NCI-H774 (cell line): ENCODE measurements around the gene ALDOB.

ENCODE experiments used
- DNase-seq: peaks from one replicate; lab custom pipeline; 2025; lab: John Stamatoyannopoulos, UW

ALDOB gene

DNA sequence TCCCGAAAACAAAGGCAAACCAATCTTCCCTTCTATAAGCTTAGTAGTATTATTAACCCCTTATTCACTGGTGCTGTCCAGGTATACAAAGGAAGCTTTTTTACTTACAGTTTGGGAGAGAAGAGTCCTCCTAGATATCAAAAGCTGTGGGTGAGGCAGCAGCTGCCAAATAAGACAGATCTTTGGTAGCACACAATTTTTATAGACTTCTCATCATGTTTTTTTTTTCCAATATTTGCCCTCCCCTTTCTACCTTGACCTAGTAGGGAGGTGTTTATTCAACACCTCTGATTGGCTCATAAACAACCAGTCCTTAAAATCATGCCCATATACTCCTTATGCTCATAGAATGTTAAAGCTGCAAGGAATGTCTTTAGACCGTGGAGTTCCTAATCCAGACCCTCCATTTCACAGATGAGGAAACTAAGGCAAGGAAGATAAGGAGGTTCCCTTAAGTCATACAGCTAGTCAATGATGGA lies at the start of gene ALDOB:
ALDOB (minus strand) TSS at position 174 of the 479 bp plus-strand sequence. CDS start 4,887 bp downstream, outside the sequence.
- DNase-seq = no peak

DNA sequence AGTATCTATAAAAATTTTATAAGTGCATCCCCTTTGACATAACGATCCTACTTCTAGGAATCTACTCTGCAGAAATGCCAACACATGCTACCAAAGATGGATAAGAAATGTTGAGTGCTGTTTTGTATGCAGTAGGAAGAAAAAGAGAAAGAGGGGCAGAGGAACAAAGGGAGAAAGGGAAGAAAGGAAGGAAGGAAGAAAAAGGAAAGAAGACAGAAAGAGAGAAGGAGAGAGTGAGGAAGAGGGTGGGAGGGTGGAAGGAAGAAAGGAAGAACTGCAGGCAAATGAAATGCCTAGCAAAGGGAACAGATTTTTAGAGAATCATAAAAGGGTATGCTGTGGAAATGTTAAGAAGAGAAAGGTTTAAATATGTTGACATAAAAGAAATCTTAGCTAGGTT lies 48.5 kb upstream of the ALDOB start:
- DNase-seq = no peak

DNA sequence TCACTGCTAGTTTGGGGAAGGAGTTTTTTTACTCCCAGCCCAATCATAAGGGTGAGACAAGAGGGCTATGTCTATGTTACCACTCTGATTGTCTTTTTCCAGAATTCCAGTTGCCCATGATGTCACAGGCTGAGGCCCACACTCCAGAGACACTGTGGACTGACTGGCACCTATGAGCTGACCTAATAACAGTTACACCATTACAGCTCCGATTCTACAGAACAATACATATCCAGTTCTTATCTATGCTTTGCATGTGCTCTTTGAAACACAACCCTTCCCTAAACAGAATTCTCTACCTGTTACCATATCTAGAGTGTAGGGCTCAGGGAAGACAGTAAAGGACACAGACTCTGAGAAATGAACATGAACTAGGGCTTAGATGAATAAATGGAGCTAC lies 45.7 kb upstream of the ALDOB start:
- DNase-seq = no peak

DNA sequence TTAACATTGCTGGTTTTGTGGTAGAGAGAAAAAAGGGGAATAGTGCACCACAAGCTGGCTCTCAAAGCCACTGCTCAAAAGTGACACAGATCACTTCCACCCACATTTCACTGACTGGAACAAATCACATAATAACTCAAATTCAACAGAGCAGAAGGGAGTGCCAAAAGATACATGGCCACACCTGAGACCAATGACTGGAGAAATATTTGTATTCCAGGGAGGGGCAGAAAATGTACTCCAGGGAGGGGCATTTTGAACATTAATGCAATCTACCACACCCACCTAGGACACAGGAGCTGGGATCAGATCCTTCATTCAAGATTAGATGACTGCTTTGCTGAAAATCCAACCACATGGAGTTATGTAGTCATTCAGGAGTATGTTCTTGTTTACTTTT lies 44.8 kb upstream of the ALDOB start:
- no peak for DNase-seq

DNA sequence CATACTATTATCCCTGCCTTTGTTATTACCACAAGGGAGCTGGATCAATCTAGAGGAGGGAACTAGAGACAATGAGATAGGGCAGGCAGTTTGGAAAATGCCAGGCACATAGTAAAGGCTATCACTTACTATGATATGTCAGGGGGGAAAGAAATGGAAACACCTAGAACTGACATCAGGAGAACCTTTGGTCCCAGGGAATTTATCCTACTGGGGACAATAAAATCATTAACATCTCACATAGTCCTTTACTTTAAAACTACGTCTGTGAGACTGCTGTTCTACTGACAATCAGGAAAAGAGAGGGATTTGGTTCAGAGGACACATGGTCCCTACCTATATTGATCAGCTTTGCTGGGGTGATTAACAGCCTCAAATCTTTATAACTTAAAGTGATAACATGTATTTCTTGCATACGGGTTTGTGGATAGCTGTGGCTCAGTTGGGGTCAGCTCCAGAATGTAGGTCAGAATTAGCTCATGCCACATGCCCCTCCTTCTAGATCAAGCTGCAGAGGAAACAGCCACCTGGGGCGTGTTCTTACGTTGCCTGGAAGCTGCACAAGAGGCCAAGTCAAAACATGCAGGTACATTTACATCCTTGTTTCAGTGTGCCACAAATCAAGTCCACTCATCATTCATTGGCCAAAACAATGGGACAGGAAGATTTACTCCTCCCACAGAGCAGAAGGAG lies 43.9 kb upstream of the ALDOB start:
- DNase-seq = no peak

DNA sequence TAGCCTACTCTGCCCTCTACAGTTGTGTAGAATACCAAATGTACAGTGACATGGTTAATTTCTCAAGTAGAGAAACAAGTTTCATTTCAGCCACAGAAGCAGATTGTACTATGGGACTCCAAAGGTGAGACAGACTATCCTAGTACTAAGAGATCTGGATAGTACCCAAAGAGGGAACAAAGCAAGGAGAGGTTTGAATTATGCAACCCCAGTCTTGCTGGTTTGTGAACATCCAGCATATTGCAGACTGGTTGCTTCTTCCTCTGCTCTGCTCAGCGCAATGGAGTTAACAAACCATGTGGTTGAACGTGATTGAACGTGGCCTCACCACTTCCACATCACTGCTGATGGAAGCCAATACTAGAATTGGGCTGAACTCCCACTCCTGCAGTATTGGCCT lies 43.3 kb upstream of the ALDOB start:
- no peak for DNase-seq

DNA sequence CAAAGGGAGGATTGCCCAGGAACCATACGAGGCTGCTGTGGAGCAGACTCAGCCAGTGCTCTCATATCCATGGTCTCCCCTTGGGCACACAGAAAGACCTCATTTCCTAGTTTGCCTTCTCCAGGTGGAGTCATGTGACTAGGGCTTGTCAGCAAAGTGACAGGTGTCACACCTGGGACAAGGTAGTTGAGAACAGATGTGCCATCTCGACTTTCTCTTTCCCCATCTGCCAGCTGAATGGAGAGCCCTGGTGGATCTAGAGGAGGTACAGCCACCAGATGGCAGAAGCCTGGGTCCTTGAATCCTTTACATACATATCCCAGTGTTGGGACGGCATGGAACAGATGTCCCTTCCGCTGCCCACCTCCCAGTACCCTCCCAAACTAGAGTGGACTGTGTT lies 42.9 kb upstream of the ALDOB start:
- DNase-seq = no peak

DNA sequence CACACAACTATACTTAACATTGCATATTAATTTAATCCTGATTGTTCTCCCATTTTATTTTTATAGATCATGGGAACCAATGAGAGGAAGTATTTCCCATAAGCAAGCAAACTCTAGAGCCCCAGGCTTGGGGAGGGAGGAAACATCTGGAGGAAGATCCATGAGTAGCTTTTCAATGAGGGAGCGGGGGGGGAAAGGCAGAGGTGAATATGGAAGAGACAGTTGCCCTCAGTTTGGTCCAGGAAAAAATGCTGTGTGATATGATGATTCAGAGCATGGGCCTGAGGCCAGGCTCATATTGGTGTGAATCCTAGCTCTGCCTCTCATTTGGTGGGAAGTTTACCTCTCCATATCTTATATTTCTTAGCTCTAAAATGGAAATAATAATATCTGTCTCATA lies 42.2 kb upstream of the ALDOB start:
- no peak for DNase-seq

DNA sequence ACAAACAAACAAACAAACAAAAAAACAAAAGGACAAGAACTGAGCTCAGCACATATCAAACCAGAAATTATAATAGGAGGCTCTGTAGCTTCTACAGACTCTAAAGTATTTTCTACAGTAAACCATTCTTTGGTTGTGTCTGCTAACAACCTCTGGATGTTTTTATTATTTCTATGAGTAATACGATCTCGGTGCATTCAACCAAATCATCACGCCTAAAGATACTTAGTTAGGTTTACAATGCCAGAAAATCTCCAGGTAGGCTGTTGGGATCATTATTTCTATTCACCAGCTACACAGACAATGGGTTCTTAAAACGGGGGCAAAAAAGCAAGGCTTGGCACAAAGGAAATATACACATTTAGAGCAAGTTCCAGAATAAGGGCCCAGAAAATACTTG lies 41.6 kb upstream of the ALDOB start:
- DNase-seq = no peak

DNA sequence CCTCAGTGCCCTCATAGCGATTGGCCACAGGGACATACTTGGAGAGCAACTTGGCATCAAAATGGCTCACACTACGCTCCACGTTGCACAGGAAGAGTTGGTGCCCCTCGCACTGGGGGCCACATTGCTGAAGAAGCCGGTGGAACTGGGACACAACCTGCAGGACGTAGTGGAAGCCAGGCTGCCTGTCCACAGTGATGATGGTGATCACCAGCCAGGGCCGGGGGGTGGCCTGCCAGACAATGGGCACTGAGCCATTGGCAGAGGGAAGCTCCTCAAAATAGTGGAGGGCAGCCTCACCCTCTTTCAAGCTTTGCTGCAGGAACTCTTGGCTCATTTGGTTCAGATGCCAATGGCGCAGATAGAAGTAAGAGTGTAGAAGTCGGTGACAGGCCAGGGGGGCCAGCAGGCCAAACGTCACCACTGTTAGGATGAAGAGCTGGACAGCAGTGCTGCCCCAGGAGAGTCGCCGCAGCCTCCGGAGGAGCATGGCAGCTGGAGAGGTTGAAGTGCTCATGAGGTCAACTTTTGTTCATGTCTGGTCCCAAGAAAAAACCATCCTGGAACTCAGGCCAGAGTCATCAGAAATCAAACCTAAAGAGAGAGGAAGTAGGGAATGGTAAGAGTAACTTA lies 41.1 kb upstream of the ALDOB start:
- no peak for DNase-seq

DNA sequence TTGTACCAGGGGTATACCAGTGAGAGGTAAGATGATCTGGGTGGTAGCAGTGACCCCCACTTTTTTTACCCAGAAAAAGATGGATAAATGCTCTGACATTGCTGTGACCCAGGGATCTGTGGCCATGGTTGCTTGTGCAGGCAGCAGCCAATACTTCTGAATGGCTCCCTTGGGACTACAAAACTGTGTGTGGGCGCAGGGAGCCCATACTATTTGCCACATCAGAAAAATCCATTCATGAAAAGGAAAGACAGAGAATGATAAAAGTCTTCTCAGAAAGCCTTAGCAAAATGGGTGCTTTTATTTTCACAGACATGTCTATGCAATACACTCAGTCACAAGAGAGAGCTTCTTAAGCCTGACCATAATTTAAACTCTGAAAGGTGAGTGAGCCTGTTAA lies 37.3 kb upstream of the ALDOB start:
- no peak for DNase-seq

DNA sequence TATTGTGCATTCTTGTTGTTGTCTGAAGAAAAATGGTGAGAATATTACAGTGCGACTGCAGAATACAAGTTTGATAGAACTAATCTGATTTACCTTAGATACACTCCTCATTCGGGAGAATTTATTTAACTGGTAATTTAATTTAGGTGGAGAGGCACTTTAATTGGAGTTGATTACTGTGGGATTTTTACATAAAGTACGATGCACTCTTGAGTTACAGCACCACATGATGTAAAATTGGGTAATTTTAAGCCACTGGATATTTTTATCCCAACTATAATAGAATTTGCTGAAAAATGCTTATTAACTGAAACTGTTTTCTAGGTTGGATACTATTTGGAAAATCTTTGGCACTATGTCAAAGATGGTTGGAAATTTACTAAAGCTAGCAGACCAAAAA lies 35.4 kb upstream of the ALDOB start:
- no peak for DNase-seq

DNA sequence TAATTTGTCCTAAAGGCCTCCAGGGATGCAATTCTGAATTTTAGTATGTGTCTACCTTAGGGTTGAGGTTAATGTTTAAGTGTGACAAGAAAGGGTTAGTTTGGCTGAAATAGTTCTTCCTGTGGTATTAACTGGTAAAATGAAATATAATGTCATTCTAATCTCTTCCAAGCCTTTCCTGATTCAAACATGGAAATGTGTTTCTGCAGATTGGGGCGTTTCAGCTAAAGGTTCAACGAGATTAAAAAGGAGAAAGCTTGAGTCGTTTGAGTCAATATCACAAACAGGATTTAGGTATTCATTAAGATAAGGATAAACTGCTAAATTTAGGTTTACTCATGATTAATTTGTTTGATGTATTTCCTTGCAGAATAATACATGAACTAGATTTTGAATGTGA lies 34.4 kb upstream of the ALDOB start:
- no peak for DNase-seq

DNA sequence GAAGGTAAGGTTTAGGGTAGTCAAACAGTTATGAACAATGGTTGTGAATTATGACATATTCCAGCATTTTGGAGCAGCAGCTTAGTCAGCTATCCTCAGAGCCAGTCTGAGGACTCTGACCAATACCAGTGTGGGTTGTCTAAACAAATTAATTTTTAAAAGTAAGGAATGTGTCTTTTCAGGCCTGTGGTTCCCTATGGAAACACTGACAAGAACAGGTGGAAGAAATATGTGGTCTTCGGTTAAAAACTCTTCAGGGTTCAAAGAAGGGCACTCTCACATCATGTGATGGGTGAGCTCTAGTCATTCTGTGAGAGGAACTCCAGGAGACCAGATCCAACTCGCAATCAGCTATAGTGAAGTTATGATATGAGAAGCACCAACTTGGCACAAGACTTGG lies 33.5 kb upstream of the ALDOB start:
- no peak for DNase-seq

DNA sequence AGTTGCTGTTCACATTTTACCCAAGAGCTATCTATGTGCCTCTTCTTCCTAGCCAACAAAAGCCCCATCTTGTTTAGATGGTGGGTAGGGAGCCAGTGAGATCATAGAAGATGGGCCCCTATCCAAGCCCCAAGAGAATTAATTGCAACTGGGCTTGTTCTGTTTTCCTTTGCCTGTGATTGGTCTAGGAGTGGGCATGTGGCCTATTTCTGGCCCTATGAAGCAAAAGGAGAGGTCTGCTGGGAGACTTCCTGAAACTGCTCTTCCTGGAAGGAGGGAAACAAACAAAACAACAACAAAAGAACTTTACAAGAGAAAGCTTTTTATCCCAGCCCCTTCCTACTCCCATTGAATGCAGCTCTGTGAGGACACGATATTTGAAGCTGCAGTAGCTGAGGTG lies 32.5 kb upstream of the ALDOB start:
- no peak for DNase-seq

DNA sequence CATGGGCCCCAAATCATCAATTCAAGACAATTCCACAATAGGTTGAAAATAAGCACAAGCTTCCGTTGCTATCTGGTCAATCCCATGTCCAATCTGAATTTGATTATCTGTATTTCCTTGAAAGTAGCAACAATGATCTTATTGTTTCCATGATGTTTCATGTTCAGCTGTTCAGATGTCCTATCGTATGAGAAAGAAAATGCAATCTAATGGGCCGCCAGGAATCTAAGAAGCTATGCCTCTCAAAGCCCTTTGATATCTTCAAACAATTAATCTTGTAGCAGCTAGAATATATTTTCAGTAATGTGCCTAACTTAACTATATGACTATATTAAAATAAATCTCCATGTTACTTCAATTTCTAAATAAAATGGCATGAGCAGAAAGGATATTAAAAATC lies 32.1 kb upstream of the ALDOB start:
- DNase-seq = no peak

DNA sequence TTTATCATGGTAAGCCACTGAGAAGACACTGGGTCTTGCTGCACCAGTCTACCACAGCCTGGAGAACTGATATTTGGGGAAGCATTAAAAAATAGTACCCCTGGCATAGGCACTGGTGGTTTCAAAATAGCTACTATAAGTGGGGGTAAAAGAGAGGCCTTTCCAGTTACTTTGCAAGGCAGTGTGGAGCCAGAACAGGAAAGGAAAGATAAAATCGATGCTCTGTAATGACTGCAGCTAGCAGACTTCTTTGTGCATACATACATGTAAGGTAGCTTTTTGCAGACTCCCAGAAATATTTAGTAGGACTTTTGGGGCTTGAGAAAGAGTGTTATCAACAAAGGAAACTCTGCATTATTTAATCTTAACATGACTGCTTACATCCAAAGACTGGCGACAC lies 31.3 kb upstream of the ALDOB start:
- DNase-seq = no peak

DNA sequence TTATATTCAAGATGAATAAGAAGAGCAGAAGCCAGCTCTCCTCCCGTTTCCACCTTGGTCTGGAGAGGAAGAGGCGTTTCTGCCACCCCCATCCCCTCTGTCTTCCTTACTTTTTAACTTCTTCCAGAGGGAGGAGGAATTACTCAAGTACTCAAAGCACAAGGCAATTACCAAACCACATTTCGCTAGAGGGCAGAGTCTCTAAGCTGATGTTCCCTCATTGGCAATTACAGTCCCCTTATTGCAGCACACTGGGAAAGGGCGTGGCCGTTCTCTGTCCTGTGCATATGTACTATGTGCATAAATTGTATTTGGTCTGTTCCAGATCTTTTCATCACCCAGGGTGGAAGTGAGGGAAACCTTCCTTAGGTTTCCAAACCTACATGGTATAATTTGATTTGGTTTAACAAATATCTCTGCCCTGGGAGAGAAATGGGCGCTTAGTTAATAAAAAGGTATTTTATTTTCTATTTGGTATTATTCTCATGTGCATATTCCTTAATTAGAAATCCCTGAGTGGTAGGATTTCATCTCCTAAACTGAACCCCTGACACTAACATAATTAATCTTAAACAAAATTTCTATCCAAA lies 29.8 kb upstream of the ALDOB start:
- DNase-seq = no peak

DNA sequence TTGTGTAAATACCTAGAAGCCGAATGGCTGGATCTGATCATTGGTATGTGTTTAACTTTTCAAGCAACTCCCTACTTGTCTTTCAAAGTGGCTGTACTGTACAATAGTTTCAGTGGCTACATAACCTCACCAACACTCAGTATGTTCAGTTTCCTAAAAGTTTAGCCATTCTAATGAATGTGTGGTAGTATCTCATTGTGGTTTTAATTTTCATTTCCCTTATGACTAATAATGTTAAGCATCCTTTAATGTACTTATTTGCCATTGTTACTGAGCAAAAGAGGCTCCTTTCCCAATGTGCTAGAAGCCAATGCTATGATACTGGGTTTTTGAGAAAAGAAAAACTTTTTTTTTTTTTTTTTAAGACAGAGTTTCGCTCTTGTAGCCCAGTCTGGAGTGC lies 27.8 kb upstream of the ALDOB start:
- no peak for DNase-seq

DNA sequence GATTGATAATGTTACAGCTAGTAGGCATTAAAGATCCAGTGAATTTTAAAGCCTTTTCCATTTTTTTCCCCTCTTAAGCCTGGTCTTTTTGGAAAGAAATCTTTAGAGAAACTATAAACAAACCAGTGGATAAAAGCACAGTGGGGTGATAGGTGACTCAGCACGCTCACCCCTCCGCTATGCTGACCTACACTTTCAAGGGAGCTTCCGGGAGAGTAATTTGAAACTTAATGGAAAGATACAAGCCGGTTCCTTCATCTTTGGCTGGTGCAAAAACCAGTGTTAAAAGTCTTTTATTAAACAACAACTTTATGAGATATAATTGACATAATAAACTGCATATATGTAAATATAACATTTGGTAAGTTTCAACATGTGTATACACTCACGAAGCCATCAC lies 27.0 kb upstream of the ALDOB start:
- no peak for DNase-seq

DNA sequence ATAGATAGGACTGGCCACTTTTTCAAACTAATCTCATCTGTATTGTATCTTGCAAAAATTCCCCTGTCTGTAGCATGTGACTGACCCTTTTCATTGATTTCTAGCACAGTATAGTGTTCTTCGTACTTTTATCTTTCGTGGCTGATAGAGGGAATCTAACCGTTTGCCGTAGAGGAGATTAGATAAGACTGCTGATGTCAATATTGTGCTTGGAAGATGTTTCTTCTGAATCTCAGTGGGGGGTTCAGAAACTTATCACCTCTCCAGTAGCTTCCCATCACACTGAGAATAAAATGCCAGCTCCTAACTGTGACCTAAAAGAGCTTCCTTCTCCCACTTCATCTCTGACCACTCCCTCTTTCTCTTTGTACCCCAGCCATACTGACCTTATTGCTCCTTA lies 25.4 kb upstream of the ALDOB start:
- DNase-seq = no peak

DNA sequence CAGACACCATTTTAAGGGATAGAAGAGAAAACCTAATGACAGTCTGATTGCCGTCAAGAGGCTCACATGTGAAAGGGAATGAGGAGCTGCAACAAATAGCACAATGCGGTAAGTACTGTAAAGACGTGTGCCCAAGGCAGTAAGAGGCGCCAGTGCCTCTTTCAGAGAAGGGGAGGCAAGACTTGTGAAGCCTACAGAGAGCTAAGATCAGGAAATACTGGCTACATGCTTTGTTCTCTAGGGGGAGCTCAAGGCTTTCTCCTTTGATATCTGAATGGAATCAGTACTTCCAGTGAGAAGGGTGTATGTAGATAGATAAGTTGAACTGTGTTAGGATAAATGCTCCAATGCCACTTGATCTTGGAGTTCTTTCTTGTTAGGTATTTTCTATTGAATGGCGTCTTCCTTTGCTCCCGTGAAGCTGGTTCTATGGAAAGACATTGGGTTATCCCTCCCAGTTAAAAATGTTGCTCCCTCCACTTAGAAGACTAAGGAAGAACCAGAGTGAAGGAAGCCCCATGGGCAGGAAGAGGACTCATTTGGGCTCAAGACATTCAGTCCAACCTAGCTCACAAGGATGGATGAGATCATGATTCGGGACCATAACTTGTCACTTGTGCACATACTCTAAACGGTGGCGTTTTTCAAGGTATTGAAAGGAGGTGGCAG lies 23.5 kb upstream of the ALDOB start:
- DNase-seq = peak; percentile 28

DNA sequence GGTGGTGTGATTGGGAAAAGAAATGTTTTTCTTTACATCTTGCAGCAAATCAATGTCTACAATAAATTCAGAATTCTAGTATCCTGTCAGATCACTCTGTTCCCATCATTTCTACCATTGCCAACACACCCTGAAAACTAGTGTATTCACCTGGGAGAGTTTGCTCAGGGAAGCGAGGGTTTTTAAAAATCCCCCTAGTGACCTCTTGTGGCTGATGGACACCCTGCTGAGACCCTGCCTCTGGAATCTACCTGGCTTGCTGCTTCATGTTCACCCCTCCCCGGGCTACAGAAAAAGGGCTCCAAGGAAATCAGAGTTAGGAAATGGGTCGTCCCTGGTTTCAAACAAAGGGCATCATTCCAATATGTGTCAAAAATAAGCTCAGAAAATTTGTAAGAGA lies 21.4 kb upstream of the ALDOB start:
- DNase-seq = no peak
